ENCODE measurements around the gene ROGDI. TPM values are rescaled to one million over a fixed set of nuclear protein-coding genes. Genes with fewer than 3 reads are reported as not detected.

ROGDI gene
- total RNA-seq, 2 experiments from 2014 or later = 9.4 to 11.0 TPM

DNA sequence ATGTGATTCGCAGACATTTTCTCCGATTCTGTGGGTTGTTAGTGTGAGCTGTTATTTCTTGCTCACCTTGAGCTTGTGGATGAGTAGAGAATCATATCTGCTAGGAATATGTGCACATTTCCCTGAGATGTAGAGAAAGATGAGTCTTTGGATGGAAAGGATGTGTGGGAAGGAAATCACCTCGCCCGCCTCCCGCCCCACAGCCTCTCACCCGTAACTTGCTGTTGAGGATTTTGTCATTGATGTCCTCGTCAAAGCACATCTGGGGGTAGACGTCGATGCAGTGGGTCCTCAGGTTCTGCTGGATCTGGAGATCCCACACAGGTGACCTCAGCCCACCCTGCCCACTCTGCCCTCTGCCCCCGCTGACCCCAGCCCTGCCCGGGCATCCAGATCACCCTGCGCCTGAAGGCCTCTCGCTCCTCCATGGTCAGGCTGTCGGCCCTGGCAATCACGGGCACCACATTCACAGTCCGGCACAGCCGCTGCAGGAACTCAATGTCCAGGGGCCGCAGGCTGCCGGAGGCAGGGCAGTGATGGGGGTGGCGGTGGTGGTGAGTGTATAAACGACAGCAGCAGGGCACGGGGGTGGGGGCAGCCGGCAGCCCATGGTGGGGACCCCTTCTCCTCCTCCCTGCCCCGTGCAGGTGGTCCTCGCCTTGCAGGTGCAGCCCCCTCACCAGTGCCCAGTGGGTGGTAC lies 19.0 kb downstream of the ROGDI start:
- intact Hi-C loops (cut with DNase I, micrococcal nuclease) = no loop called here
- no peak for ATAC-seq (ENCODE audit: poor library complexity)

DNA sequence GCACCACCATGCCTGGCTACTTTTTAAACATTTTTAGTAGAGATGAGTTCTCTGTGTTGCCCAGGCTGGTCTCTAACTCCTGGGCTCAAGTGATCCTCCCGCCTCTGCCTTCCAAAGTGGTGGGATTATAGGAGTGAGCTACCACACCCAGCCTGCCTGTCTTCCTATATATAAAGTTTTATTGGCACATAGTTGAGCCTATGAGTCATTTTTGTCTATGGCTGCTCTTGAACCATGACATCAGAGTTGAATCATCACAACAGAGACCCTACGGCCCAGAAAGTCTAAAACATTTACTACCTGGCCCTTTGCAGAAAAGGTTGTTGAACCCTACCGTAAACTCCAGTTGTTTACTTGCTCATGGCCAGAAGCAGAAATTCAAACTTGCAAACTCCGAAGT lies 22.2 kb downstream of the ROGDI start:
- H3K9me3 ChIP-seq (ENCODE audit: control insufficient read depth in 1 of 2, insufficient read depth in 1 of 2, low read length in 2 of 2) = no peaks in the 10 kb centered on the region
- DNase-seq (no peak), ATAC-seq (ENCODE audit: poor library complexity) (no peak)
- Mint-ChIP-seq H3K27me3 (no peaks in the 10 kb centered on the region), H3K9me3 (no peaks in the 10 kb centered on the region), H3K27ac (no peak overlapping the region), H3K36me3 (ENCODE audit: low read depth) (no peaks in the 10 kb centered on the region), H3K4me1 (ENCODE audit: low read depth) (no peaks in the 10 kb centered on the region), H3K4me3 (no peak overlapping the region)
- POLR2A ChIA-PET = no interaction called here
- no peaks in the 10 kb centered on the region for H3K4me1 ChIP-seq (ENCODE audit: insufficient read depth, low read length)
- CTCF ChIA-PET = no interaction called here
- intact Hi-C loops (cut with DNase I, micrococcal nuclease) = no loop called here
- H3K4me3 ChIP-seq (ENCODE audit: low read length) = no peak overlapping the region
- H3K27ac ChIP-seq (ENCODE audit: low read depth in 1 of 2, low read length in 2 of 2) = no peak overlapping the region
- H3K36me3 ChIP-seq (ENCODE audit: insufficient read depth, low read length) = no peaks in the 10 kb centered on the region
- TF ChIP-seq, protein P1, sequence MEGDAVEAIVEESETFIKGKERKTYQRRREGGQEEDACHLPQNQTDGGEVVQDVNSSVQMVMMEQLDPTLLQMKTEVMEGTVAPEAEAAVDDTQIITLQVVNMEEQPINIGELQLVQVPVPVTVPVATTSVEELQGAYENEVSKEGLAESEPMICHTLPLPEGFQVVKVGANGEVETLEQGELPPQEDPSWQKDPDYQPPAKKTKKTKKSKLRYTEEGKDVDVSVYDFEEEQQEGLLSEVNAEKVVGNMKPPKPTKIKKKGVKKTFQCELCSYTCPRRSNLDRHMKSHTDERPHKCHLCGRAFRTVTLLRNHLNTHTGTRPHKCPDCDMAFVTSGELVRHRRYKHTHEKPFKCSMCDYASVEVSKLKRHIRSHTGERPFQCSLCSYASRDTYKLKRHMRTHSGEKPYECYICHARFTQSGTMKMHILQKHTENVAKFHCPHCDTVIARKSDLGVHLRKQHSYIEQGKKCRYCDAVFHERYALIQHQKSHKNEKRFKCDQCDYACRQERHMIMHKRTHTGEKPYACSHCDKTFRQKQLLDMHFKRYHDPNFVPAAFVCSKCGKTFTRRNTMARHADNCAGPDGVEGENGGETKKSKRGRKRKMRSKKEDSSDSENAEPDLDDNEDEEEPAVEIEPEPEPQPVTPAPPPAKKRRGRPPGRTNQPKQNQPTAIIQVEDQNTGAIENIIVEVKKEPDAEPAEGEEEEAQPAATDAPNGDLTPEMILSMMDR (IDR thresholded peaks at IDR 0.05) = no peak
- H3K27me3 ChIP-seq (ENCODE audit: control insufficient read depth in 1 of 2, insufficient read depth in 2 of 2, low read length in 2 of 2) = no peaks in the 10 kb centered on the region

More for the DNA sequence above, 19.0 kb downstream of the ROGDI start:
- H3K4me3 ChIP-seq (ENCODE audit: low read length) = no peak overlapping the region
- Mint-ChIP-seq H3K36me3 (ENCODE audit: low read depth) (no peaks in the 10 kb centered on the region), H3K4me3 (no peak overlapping the region), H3K27ac (no peak overlapping the region), H3K9me3 (no peaks in the 10 kb centered on the region), H3K4me1 (ENCODE audit: low read depth) (no peaks in the 10 kb centered on the region), H3K27me3 (no peaks in the 10 kb centered on the region)
- H3K27ac ChIP-seq (ENCODE audit: low read depth in 1 of 2, low read length in 2 of 2) = no peak overlapping the region
- CTCF ChIA-PET = no interaction called here
- no peaks in the 10 kb centered on the region for H3K27me3 ChIP-seq (ENCODE audit: control insufficient read depth in 1 of 2, insufficient read depth in 2 of 2, low read length in 2 of 2)
- TF ChIP-seq, protein P1 (IDR thresholded peaks at IDR 0.05) = no peak
- POLR2A ChIA-PET = no interaction called here
- no peaks in the 10 kb centered on the region for H3K9me3 ChIP-seq (ENCODE audit: control insufficient read depth in 1 of 2, insufficient read depth in 1 of 2, low read length in 2 of 2)
- no peak for DNase-seq
- no peaks in the 10 kb centered on the region for H3K4me1 ChIP-seq (ENCODE audit: insufficient read depth, low read length)
- H3K36me3 ChIP-seq (ENCODE audit: insufficient read depth, low read length) = no peaks in the 10 kb centered on the region

DNA sequence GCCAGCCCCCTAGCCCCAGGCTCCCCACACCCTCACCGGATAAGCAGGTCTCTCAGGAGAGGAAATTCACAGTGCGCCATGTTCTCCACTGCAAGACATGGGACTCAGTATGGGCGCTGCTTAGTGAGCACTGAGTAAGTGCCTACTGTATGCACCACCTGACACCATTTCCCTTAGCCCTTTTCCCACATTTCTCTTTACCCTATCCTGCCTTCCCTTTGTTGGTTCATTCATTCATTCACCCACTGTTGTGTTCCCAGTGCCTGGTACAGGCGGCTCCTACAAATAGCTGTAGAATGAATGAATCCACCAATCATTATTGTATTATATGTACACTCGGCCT lies 24.4 kb downstream of the ROGDI start:
- H3K4me1 ChIP-seq (ENCODE audit: insufficient read depth, low read length) = no peaks in the 10 kb centered on the region
- no peak overlapping the region for H3K27ac ChIP-seq (ENCODE audit: low read depth in 1 of 2, low read length in 2 of 2)
- Mint-ChIP-seq H3K36me3 (ENCODE audit: low read depth) (no peaks in the 10 kb centered on the region), H3K4me3 (no peak overlapping the region), H3K9me3 (no peaks in the 10 kb centered on the region), H3K27me3 (no peaks in the 10 kb centered on the region), H3K4me1 (ENCODE audit: low read depth) (no peaks in the 10 kb centered on the region), H3K27ac (no peak overlapping the region)
- TF ChIP-seq, protein P1 (IDR thresholded peaks at IDR 0.05) = no peak
- H3K4me3 ChIP-seq (ENCODE audit: low read length) = no peak overlapping the region
- CTCF ChIA-PET = no interaction called here
- H3K9me3 ChIP-seq (ENCODE audit: control insufficient read depth in 1 of 2, insufficient read depth in 1 of 2, low read length in 2 of 2) = no peaks in the 10 kb centered on the region
- intact Hi-C loops (cut with DNase I, micrococcal nuclease) = no loop called here
- DNase-seq (no peak), ATAC-seq (ENCODE audit: poor library complexity) (no peak)
- POLR2A ChIA-PET = no interaction called here
- no peaks in the 10 kb centered on the region for H3K27me3 ChIP-seq (ENCODE audit: control insufficient read depth in 1 of 2, insufficient read depth in 2 of 2, low read length in 2 of 2)
- no peaks in the 10 kb centered on the region for H3K36me3 ChIP-seq (ENCODE audit: insufficient read depth, low read length)
